Hindlimb muscle (tissue), 1 donor: ENCODE data around the gene SNRNP27. TPM values are rescaled to one million over a fixed set of nuclear protein-coding genes. Genes with fewer than 3 reads are reported as not detected.
"Not testable (repeated sequence)": the region's sequence is repeated elsewhere in the genome, so short reads cannot be mapped to it uniquely, and the experiment has no call there.

Experiments
- DNase-seq: peaks from one replicate; pipeline ENCODE4 v3.0.0-alpha.2; 2013
- polyA plus RNA-seq: library from polyadenylated mRNA; unstranded; fragments of 120-200 nt; gene quantifications from one replicate; pipeline ENCODE4 v1.2.1, GENCODE V29; 2013; ENCODE audit not compliant: insufficient read length

Gene SNRNP27, protein sequence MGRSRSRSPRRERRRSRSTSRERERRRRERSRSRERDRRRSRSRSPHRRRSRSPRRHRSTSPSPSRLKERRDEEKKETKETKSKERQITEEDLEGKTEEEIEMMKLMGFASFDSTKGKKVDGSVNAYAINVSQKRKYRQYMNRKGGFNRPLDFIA
- 67.1 TPM for polyA plus RNA-seq

DNA sequence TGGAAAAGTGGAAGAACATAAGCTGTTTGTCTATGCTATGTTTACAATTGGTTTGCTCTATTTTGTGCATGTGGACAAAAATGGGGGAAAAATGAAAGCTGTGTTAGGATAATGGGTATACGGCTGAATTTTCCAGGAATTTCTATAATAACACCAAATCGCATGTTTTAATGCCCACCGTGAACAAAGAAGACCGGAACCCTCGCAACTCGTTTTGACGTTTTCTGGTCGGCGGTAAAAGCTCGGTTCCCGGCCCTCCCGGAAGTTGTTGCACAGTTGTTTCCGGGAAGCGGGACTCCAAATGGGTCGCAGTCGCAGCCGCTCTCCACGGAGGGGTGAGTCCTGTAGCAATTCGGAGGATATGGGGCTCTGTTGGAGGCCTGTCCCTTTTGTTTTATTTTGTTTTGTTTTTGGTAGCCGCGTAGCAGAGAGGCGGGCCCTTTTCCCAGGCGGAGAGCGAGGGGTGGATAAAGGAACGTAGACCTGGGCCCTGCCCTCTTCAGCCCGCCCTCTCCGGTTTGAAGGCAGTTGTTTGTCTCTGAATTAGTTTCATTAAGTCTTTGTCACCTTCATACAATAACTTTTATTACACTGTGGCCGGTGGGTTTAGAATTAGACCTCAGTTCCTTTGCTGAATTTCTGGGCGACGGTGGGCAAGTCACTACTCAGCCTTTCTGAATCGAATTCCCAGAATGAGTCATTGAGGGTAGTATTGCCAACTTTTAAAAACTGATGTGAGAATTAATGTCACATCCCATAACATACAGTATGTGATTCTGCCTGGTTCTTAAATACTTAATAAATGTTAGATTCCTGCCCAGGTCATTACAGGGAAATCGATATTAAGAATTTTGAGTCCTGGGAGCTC lies at the start of gene SNRNP27:
TSS of gene SNRNP27 (plus strand) at position 273 of the 868 bp plus-strand sequence. CDS start at position 302, 29 bp downstream.
- DNase-seq = peak; percentile 87

DNA sequence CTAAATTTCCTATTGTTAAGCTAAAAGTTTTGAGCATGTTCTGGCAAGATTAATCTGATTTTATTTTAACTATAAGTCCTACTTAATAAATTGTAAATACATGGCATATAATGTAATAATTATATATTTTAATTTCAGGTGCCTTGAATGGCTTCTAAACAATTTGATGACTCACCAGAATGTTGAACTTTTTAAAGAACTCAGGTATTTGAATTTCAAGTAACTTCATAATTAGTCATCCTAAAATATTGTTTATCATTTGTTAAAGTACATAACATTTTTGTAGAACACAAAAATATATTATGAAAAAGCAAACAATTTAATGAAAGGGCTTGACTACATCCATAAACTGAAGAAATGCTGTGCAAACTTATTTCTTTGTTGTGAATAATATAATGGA lies 49.8 kb upstream of the SNRNP27 start:
- DNase-seq = no peak

DNA sequence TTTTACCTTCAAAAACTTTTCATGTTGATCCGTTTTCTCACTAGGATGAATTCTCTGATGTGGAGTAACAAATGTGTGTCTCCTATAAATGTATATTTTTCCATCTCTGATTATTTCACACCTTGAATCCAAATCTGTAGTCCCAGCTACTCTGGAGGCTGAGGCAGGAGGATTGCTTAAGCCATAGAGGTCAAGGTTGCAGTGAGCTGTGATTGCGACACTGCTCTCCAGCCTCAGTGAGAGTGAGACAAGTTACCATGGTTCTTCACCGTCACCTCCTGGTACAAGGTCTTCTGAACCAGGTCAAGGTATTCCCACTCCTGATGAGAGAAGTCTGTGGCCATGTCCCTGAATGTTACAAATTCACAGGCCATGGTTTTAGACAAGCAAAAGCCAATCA lies 49.2 kb upstream of the SNRNP27 start:
- DNase-seq = no peak

- no peak for DNase-seq
These were observed 47.3 kb upstream of the SNRNP27 start for GRCh38 chr2:69846182-69847067.

DNA sequence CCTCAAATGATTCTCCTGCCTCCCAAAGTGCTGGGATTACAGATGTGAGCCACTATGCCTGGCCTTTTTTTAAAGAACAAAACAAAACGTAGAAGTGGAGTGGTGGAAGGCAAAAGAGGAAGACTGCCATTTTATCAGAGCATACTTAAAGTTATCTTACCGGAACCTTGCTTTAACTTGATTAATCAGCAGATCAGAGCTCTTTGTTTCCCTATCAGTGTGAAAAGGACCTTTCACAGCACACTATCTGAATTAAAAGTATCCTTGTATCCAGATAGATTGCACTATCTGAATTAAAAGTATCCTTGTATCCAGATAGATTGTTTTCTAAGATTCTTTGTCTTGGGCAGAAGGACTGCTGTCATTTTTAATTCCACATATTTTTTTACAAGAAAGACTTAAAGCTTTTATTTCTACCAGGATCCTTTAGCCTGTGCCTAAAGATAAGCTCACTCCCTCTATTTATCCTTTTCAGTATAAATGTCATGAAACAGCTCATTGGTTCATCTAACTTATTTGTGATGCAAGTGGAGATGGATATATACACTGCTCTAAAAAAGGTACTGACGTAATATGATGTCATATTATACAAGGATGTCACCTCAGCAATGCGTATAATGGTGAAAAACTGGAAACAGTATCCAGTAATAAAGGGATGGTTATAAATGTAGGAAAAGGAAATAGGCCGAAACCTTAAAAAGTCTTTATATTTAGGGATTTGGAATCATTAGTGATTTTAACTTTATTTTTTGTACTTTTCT lies 46.5 kb upstream of the SNRNP27 start:
- no peak for DNase-seq

DNA sequence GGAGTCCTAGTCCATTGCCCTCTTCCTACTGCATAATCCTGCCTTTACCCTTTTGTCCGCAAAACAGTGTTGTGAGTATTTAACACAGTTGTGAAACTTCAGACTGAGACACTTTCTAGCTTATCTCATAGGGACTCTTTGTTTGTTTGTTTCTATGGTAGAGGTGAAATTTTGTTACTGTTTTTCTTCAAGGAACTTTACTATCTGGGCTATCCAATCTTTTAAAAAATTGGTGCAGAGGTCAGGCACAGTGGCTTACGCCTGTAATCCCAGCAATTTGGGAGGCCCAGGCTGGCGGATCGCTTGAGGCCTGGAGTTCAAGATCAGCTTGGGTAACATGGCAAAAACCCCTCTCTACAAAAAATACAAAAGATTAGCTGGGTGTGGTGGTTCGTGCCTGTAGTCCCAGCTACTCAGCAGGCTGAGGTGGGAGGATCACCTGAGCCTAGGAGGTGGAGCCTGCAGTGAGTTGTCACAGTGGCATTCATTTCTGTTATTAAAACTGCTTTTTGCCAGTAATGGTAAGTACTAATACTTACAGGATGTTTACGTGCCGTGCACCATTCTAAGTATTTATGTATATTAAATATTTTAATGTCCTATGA lies 45.5 kb upstream of the SNRNP27 start:
- DNase-seq = no peak

GRCh38 chr2:69858261-69858660 lies 35.5 kb upstream of the SNRNP27 start:
- peak; percentile 17 for DNase-seq

- DNase-seq = no peak
These were observed 30.5 kb upstream of the SNRNP27 start for GRCh38 chr2:69863298-69863697.

DNA sequence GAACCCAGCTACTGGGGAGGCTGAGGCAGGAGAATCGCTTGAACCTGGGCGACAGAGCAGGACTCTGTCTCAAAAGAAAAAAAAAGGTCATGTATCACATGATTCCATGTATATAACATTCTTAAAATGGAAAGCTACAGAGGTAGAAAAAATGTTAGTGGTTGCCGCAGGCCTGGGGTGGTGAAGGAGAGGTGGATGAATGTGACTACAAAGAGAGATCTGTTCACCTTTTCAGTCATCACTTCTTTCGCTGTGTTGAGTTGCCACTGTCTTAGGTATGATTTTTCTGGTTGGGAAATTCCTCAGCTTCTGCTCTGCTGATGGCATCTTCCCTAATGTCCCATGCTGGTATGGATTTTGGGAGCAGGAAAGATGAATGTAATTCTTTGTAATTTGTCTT lies 5.3 kb upstream of the SNRNP27 start:
- no peak for DNase-seq

GRCh38 chr2:69889302-69889701 lies 4.5 kb upstream of the SNRNP27 start:
- no peak for DNase-seq

DNA sequence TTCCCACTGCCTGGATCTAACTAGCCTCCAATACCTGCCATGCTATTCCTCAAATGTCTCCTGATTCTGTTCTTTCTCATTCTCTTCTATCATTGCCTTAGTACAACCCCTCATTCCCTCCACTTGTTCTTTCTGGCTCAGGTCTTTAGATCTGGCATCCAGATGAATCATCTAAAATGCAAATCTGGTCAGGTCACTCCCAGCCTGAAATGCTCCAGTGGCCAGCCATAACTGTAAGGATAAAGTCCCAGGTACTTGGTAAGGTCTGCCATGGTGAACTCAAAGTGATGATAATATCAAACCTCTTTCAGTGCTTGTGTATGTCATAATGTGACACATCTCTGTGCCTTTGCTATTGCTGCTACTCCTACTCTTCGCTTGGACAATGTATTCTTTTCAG lies 2.9 kb upstream of the SNRNP27 start:
- no peak for DNase-seq

DNA sequence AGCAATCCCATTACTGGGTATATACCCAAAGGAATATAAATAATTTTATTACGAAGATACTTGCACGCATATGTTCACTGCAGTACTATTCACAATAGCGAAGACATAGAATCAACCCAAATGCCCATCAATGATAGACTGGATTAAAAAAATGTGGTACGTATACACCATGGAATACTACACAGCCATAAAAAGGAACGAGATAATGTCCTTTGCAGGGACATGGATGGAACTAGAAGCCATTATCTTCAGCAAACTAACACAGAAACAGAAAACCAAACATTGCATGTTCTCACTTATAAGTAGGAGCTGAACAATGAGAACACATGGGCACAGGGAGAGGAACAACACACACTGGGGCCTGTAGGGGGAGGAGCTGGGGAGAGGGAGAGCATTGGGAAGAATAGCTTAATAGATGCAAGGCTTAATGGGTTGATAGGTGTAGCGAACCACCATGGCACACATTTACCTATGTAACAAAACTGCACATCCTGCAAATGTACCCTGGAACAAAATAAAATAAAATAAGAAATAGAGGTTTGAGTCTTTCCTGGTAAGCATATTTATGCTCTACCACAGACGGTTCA lies 825 bp upstream of the SNRNP27 start:
- DNase-seq = not testable (repeated sequence)

DNA sequence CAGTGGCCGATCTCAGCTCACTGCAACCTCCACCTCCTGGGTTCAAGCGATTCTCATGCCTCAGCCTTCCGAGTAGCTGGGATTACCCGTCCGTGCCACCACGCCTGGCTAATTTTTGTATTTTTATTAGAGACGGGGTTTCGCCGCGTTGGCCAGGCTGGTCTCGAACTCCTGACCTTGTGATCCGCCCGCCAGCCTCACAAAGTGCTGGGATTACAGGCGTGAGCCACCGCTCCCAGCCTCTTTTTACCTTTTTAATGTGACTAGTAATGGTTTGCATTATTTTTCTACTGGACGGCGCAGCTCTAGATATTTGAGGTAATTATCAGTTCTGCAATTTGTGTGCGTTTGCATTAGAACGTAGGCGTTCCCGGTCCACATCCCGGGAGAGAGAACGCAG lies 981 bp downstream of the SNRNP27 start:
- not testable (repeated sequence) for DNase-seq

DNA sequence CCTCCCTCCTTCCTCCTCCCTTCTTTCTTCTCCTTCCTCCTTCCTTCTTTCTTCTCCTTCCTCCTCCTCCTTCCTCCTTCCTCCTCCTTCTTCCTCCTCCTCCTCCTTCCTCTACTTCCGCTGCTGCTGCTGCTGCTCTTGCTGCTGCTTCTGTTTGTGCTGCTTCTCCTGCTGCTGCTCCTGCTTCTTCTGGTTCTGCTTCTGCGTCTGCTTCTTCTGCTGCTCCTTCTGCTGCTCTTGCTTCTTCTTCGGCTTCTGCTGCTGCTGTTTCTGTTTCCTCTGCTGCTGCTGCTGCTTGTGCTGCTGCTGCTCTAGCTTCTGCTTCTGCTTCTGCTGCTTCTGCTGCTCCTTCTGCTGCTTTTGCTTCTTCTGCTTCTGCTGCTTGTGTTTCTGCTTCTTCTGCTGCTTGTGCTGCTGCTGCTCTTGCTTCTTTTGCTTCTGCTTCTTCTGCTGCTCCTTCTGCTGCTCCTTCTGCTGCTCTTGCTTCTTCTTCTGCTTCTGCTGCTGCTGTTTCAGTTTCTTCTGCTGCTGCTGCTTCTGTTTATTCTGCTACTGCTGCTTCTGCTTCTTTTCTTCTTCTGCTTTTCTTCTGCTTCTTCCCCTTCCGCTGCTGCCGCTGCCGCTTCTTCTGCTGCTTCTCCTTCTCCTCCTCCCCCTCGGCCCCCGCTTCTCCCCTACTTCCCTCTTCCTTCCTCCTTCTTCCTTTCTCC lies 8.6 kb downstream of the SNRNP27 start:
- DNase-seq = no peak

GRCh38 chr2:69907216-69907615 lies 13.5 kb downstream of the SNRNP27 start:
- no peak for DNase-seq

- DNase-seq = no peak
These were observed 18.3 kb downstream of the SNRNP27 start for GRCh38 chr2:69911985-69912563.

GRCh38 chr2:69914164-69914949 lies 20.6 kb downstream of the SNRNP27 start:
- DNase-seq = peak; percentile 100

- DNase-seq = no peak
These were observed 21.5 kb downstream of the SNRNP27 start, which contains the start of gene MXD1 for GRCh38 chr2:69914950-69915945. TSS of gene MXD1 (plus strand) at chr2:69915109. CDS start at chr2:69915331, 222 bp downstream.
